PC-3 (cell line): ENCODE results near the gene PTPA. TPM values are rescaled to one million over a fixed set of nuclear protein-coding genes. Genes with fewer than 3 reads are reported as not detected.

Source experiments
- ATAC-seq: fragments of 200-7000 bp; cut with Tn5 transposase; 2 replicates; pipeline ENCODE4 v1.9.1; 2020; ENCODE audit warnings: mild to moderate bottlenecking, moderate library complexity
- BruUV-seq: library from RNA; stranded (reverse); fragments of 400-500 nt; replicated peaks from 2 replicates; lab custom pipeline; 2021; lab: Mats Ljungman, UMichigan
- CTCF ChIA-PET: fragments of 300-600 bp; sonication (Branson Sonifier 250); formaldehyde crosslinking; loops from one replicate; lab custom pipeline; 2022; ENCODE audit warnings: antibody characterized with exemption; lab: Charles Lee
- POLR2A ChIA-PET: fragments of 300-600 bp; sonication (Branson Sonifier 250); formaldehyde crosslinking; loops from one replicate; lab custom pipeline; 2022; ENCODE audit warnings: antibody characterized with exemption; ENCODE audit not compliant: unreplicated experiment; lab: Charles Lee
- DNase-seq: peaks from one replicate; pipeline ENCODE4 v3.0.0-alpha.2; 2015
- H2AFZ ChIP-seq: fragments of 300-600 bp; sonication (generic); 2 replicates; pipeline ENCODE4 v1.6.0; 2016; ENCODE audit warnings: antibody characterized with exemption, low read length
- H3F3A ChIP-seq: fragments of 300-600 bp; sonication (generic); one replicate; pipeline ENCODE4 v1.6.0; 2017; ENCODE audit warnings: antibody characterized with exemption, low read length, control low read depth, mild to moderate bottlenecking; ENCODE audit not compliant: unreplicated experiment
- H3K27ac ChIP-seq: fragments of 300-600 bp; sonication (generic); 2 replicates; pipeline ENCODE4 v1.5.1; 2016; ENCODE audit warnings: mild to moderate bottlenecking, low read length
- H3K27me3 ChIP-seq: fragments of 300-600 bp; sonication (generic); 2 replicates; pipeline ENCODE4 v1.6.1; 2016; ENCODE audit warnings: low read length, mixed read lengths
- H3K36me3 ChIP-seq: fragments of 300-600 bp; sonication (generic); 2 replicates; pipeline ENCODE4 v1.6.1; 2016; ENCODE audit warnings: low read depth, mixed run types, low read length, mixed read lengths
- H3K4me1 ChIP-seq: fragments of 300-600 bp; sonication (generic); 2 replicates; pipeline ENCODE4 v1.5.1; 2016; ENCODE audit warnings: low read length; ENCODE audit not compliant: insufficient read depth
- H3K4me2 ChIP-seq: fragments of 300-600 bp; sonication (generic); 2 replicates; pipeline ENCODE4 v1.6.0; 2016; ENCODE audit warnings: low read length
- H3K4me3 ChIP-seq: fragments of 300-600 bp; sonication (generic); 2 replicates; pipeline ENCODE4 v1.5.1; 2016; ENCODE audit warnings: mild to moderate bottlenecking, low read length, mixed read lengths
- H3K79me2 ChIP-seq: fragments of 300-600 bp; sonication (generic); 2 replicates; pipeline ENCODE4 v1.6.1; 2017; ENCODE audit warnings: low read length, mixed read lengths
- H3K9ac ChIP-seq: fragments of 300-600 bp; sonication (generic); 2 replicates; pipeline ENCODE4 v1.6.0; 2016; ENCODE audit warnings: mild to moderate bottlenecking, low read length
- H3K9me2 ChIP-seq: fragments of 300-600 bp; sonication (generic); replicated peaks from 2 replicates; pipeline ENCODE4 v1.6.1; 2016; ENCODE audit warnings: mixed run types, low read length, mixed read lengths
- H3K9me3 ChIP-seq: fragments of 300-600 bp; sonication (generic); 2 replicates; pipeline ENCODE4 v1.6.1; 2016; ENCODE audit warnings: low read length, mixed read lengths
- H4K20me1 ChIP-seq: fragments of 300-600 bp; sonication (generic); 2 replicates; pipeline ENCODE4 v1.6.1; 2016; ENCODE audit warnings: low read length, mixed read lengths
- CTCF ChIP-seq: fragments of 300-600 bp; sonication (generic); conservative IDR thresholded peaks from 2 replicates; pipeline ENCODE4 v1.5.1; 2017; ENCODE audit warnings: antibody characterized with exemption, low read depth, mild to moderate bottlenecking, low read length
- EZH2 ChIP-seq: fragments of 300-600 bp; sonication (generic); IDR thresholded peaks from one replicate; pipeline ENCODE4 v1.6.1; 2017; ENCODE audit warnings: antibody characterized with exemption, mild to moderate bottlenecking, low read length; ENCODE audit not compliant: unreplicated experiment
- EZH2phosphoT487 ChIP-seq: fragments of 300-600 bp; sonication (generic); IDR thresholded peaks from 2 replicates; pipeline ENCODE4 v1.6.1; 2018; ENCODE audit warnings: mild to moderate bottlenecking, antibody characterized with exemption, low read length, borderline replicate concordance
- intact Hi-C: fragments of 100-400 bp; cut with micrococcal nuclease; formaldehyde crosslinking; loops from 2 replicates; pipeline ENCODE4 v1.9.0; 2023
- total RNA-seq: library from RNA; depleted of rRNA; stranded (reverse); fragments of >200 nt; gene quantifications from 2 replicates; pipeline ENCODE4 v1.2.3, GENCODE V29; 2014

PTPA gene
- total RNA-seq, 1 experiment from 2014 or later, result 138 TPM

GRCh38 chr9:129143031-129143927 is 32.1 kb downstream of the PTPA start:
- peaks cover 30% of the 10 kb centered on the region for H3K4me1 ChIP-seq
- peak; percentile 10; the same call in 1 of the 2 replicates for ATAC-seq
- TF ChIP-seq CTCF, result peak; percentile 81
- TF ChIP-seq EZH2, result no peak
- peaks cover 5% of the 10 kb centered on the region for H3F3A ChIP-seq
- no TSS peak for BruUV-seq
- no peak overlapping the region for H3K9ac ChIP-seq
- peaks cover 14% of the 10 kb centered on the region for H3K79me2 ChIP-seq
- H3K36me3 ChIP-seq, result peaks cover 12% of the 10 kb centered on the region; the same call in 1 of the 2 replicates
- H3K9me3 ChIP-seq, result no peaks in the 10 kb centered on the region
- ChIA-PET CTCF (interaction anchor here (0.5 to 2.2 kb wide), 4 partner anchors 12 to 55 kb away, joined by 3 to 6 read pairs (median 3); no protein-coding TSS in a partner anchor), POLR2A (no interaction called here)
- H3K27me3 ChIP-seq, result no peaks in the 10 kb centered on the region
- H4K20me1 ChIP-seq, result no peaks in the 10 kb centered on the region
- no peak overlapping the region for H3K27ac ChIP-seq
- H3K4me3 ChIP-seq, result no peak overlapping the region
- intact Hi-C loops, result loop anchor here (10.0 kb wide), 1 partner anchor 342 kb away; no protein-coding TSS in a partner anchor
- H3K4me2 ChIP-seq, result no peak overlapping the region
- DNase-seq, result peak; percentile 75
- no peak overlapping the region for H2AFZ ChIP-seq
- H3K9me2 ChIP-seq, result no peaks in the 10 kb centered on the region

GRCh38 chr9:129145316-129145715 is 34.1 kb downstream of the PTPA start:
- peaks cover 12% of the 10 kb centered on the region; the same call in 1 of the 2 replicates for H3K36me3 ChIP-seq
- POLR2A ChIA-PET, result no interaction called here
- no peak overlapping the region for H2AFZ ChIP-seq
- H3K9ac ChIP-seq, result no peak overlapping the region
- H3K27ac ChIP-seq, result no peak overlapping the region
- no peak overlapping the region for H3K4me2 ChIP-seq
- H3K9me3 ChIP-seq, result no peaks in the 10 kb centered on the region
- no peaks in the 10 kb centered on the region for H3K9me2 ChIP-seq
- no peak for DNase-seq
- H3K27me3 ChIP-seq, result no peaks in the 10 kb centered on the region
- peaks cover 14% of the 10 kb centered on the region for H3K79me2 ChIP-seq
- H3K4me3 ChIP-seq, result no peak overlapping the region
- BruUV-seq, result no TSS peak
- no peak for ATAC-seq
- CTCF ChIA-PET, result no interaction called here
- TF ChIP-seq EZH2phosphoT487 (no peak), CTCF (no peak), EZH2 (no peak)
- intact Hi-C loops, result loop anchor here (10.0 kb wide), 1 partner anchor 339 kb away; no protein-coding TSS in a partner anchor
- H4K20me1 ChIP-seq, result no peaks in the 10 kb centered on the region
- H3K4me1 ChIP-seq, result peaks cover 14% of the 10 kb centered on the region
- no peaks in the 10 kb centered on the region for H3F3A ChIP-seq

GRCh38 chr9:129145841-129146292 is 34.7 kb downstream of the PTPA start:
- H3K27me3 ChIP-seq, result no peaks in the 10 kb centered on the region
- no peak overlapping the region for H3K27ac ChIP-seq
- POLR2A ChIA-PET, result no interaction called here
- no peak overlapping the region for H3K4me2 ChIP-seq
- H3F3A ChIP-seq, result no peaks in the 10 kb centered on the region
- ATAC-seq (no peak), DNase-seq (no peak)
- H3K36me3 ChIP-seq, result peaks cover 12% of the 10 kb centered on the region; the same call in 1 of the 2 replicates
- H3K9me2 ChIP-seq, result no peaks in the 10 kb centered on the region
- no peaks in the 10 kb centered on the region for H4K20me1 ChIP-seq
- H3K9me3 ChIP-seq, result no peaks in the 10 kb centered on the region
- H3K79me2 ChIP-seq, result peaks cover 12% of the 10 kb centered on the region
- H3K4me3 ChIP-seq, result no peak overlapping the region
- CTCF ChIA-PET, result no interaction called here
- no peak overlapping the region for H3K9ac ChIP-seq
- peaks cover 8% of the 10 kb centered on the region for H3K4me1 ChIP-seq
- no peak overlapping the region for H2AFZ ChIP-seq
- no TSS peak for BruUV-seq
- intact Hi-C loops, result loop anchor here (10.0 kb wide), 1 partner anchor 339 kb away; no protein-coding TSS in a partner anchor
- TF ChIP-seq CTCF, result no peak
- TF ChIP-seq EZH2, result no peak
- TF ChIP-seq EZH2phosphoT487, result no peak
